HG02973 (cell line): ENCODE measurements around the gene UBE2J2.
A peak's percentile ranks its signal among the peaks of the same experiment; 100 is the strongest.

ENCODE experiments used
- ATAC-seq: cut with Tn5 transposase; IDR thresholded peaks from one replicate; pipeline ENCODE4 v1.9.1; 2021; ENCODE audit warnings: moderate library complexity; ENCODE audit not compliant: unreplicated experiment

Gene UBE2J2

GRCh38 chr1:1309251-1310108 lies 35.8 kb upstream of the UBE2J2 start:
- no peak for ATAC-seq

- no peak for ATAC-seq
Measured at GRCh38 chr1:1308756-1309250, 35.1 kb upstream of the UBE2J2 start.

- peak; percentile 51 for ATAC-seq
Measured at GRCh38 chr1:1307923-1308755, 34.5 kb upstream of the UBE2J2 start, which contains the start of the genes ACAP3 and PUSL1. ACAP3 (minus strand) TSS chr1:1307930; CDS start chr1:1307815, 115 bp downstream. PUSL1 (plus strand) TSS chr1:1308597; CDS start chr1:1308644, 47 bp downstream.

GRCh38 chr1:1307261-1307922 lies 33.7 kb upstream of the UBE2J2 start:
- peak; percentile 6 for ATAC-seq

- no peak for ATAC-seq
Measured at GRCh38 chr1:1306661-1307260, 33.1 kb upstream of the UBE2J2 start.

- ATAC-seq, result no peak
Measured at GRCh38 chr1:1306070-1306660, 32.5 kb upstream of the UBE2J2 start.

- no peak for ATAC-seq
Measured at GRCh38 chr1:1305300-1306069, 31.8 kb upstream of the UBE2J2 start.

- no peak for ATAC-seq
Measured at GRCh38 chr1:1304331-1305299, 31.0 kb upstream of the UBE2J2 start.

GRCh38 chr1:1303736-1304135 lies 30.1 kb upstream of the UBE2J2 start:
- no peak for ATAC-seq

- no peak for ATAC-seq
Measured at GRCh38 chr1:1302951-1303509, 29.4 kb upstream of the UBE2J2 start.

- no peak for ATAC-seq
Measured at GRCh38 chr1:1302006-1302430, 28.4 kb upstream of the UBE2J2 start.

GRCh38 chr1:1300352-1300739 lies 26.7 kb upstream of the UBE2J2 start:
- ATAC-seq, result no peak

GRCh38 chr1:1299686-1300351 lies 26.2 kb upstream of the UBE2J2 start:
- ATAC-seq, result peak; percentile 41

- ATAC-seq, result no peak
Measured at GRCh38 chr1:1298861-1299685, 25.4 kb upstream of the UBE2J2 start.

GRCh38 chr1:1297802-1298424 lies 24.3 kb upstream of the UBE2J2 start:
- ATAC-seq, result no peak
